Esophagus mucosa (tissue), 1 donor: ENCODE measurements around the gene PTPRD. TPM values are rescaled to one million over a fixed set of nuclear protein-coding genes. Genes with fewer than 3 reads are reported as not detected.
"Not testable (repeated sequence)": the region's sequence is repeated elsewhere in the genome, so short reads cannot be mapped to it uniquely, and the experiment has no call there.

Experiments used
- ATAC-seq: fragments of 200-7000 bp; cut with Tn5 transposase; one replicate; pipeline ENCODE4 v1.9.1; 2020
- total RNA-seq: library from RNA; stranded (reverse); gene quantifications from one replicate; pipeline ENCODE4 v1.2.4, GENCODE V29; 2023
- donor health status: DM: yes; HTN: yes; CAD: no.

The PTPRD gene
- total RNA-seq, 1 donor from 2014 or later: 8.7 TPM

DNA sequence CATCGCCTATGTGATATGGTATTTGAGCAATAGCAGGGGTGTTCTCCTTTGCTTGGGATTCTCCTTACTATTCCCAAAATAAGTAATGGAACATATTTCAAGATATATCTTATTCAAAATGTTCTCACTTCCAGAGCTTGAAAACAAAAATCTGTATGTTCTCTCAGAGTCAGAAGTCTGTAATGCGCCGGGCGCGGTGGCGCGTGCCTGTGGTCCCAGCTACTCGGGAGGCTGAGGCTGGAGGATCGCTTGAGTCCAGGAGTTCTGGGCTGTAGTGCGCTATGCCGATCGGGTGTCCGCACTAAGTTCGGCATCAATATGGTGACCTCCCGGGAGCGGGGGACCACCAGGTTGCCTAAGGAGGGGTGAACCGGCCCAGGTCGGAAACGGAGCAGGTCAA is 1170.9 kb downstream of the PTPRD start:
- ATAC-seq: not testable (repeated sequence)

DNA sequence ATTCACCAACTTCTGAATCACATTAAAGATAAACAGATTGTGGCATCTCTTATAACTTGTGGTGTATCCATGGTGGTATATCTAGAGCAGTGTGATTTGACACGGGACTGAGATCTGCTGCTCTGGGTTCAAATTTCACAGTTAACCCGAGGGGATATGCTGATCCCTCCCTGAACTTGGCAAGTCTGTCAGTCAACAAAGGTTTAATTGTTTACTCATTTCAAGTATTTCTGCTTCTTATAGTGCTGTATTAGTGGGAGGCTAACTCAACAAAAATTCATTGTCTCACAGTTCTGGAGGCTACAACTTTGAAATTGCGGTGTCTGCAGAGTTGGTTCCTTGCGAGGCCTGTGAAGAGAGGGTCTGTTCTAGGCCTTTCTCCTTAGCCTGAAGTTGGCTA is 1175.2 kb downstream of the PTPRD start:
- no peak for ATAC-seq

DNA sequence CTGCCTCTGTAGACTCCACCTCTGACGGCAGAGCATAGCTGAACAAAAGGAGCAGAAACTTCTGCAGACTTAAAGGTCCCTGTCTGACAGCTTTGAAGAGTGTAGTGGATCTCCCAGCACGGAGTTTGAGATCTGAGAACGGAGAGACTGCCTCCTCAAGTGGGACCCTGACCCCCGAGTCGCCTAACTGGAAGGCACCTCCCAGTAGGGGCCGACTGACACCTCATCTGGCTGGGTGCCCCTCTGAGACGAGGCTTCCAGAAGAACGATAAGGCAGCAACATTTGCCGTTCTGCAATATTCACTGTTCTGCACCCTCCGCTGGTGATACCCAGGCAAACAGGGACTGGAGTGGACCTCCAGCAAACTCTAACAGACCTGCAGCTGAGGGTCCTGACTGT is 1186.3 kb downstream of the PTPRD start:
- not testable (repeated sequence) for ATAC-seq

DNA sequence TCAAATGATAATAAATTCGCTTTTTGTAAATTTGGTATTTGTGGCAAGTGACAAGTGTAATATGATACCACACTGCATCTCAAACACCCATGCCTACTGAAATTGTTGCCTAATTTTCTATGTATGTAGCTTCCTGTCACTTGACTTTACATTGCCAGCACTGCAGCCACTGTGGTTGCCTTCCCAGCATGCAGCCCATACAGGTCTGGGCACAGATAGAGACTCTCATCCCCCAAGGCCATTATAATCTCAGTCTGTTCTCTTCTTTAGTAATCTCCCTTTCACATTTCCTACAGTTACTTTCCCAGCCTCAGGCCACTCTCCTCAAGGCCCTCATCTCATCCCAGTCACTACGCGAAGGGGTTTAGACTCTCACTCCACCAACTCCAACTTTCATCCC is 1200.6 kb downstream of the PTPRD start:
- ATAC-seq: no peak

DNA sequence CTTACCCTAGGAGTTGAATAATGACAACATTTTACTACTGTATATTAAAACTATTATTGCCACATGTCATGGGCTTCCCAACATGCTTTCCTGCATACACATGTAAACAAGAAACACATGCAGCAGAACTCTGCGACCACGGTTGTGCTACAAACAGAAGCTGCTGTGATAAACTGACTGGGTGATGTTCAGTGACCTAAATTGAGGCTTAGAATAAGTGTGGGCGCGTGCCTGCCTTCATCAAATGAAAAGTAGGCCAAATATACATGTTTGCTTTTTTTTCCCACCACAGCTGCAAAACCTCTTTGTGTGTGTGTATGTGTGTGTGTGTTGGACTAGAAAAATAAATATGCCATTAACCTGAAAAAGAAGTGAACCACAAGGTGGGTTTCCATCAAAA is 1202.1 kb downstream of the PTPRD start:
- no peak for ATAC-seq

DNA sequence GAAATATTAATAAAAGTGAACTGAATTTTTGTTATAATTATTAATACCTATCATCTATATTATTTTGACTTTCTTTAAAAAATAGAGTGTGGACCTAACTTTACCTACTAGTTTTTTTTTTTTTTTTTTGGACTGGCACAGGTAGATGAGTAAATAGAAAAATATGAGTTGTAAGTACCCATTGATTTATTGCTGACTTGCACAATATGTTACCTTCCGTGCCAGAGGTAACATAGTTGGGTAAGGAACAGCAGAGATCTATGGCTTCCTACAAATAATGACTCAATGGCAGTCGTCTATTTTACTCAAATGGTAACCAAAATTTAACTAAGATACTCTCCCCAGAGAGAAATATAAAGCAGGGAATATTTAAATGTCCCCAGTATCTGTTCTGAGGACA is 1212.8 kb downstream of the PTPRD start:
- ATAC-seq: no peak

DNA sequence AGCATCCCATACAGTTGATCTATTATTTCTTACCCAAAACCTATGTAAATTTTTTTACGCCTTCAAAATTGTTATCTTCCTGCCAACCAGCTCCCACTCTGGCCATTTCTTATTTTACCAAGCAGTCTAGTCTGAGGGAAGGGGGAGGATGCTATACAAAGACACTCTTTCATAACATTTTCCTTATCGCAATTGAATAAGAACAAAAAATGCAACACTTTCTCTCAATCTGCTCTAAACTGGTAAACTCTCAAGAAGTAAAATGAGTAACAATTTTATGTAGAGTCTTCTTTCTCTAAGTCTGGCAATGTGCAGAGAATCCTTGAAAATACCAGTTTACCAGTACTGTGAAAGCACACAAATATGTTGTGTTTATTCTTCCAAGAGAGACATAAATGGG is 1216.3 kb downstream of the PTPRD start:
- no peak for ATAC-seq

DNA sequence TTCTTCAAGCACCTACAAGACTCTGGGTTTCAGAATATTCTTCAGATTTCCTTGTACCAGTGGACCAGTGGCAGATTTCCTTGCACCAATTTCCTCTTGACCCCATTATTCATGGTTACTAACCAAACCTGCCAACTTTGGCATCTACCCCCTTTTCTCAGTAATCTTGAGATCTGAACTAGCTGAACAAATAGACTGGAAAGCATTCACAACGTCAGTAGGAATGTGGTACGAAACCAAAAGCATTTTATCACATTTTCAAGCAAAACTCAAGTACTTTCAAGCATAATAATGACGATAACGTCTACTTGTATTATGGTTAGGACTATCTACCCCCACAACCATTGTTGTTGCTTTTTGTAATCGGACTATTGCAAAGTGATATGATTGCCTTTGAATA is 1217.3 kb downstream of the PTPRD start:
- ATAC-seq: no peak

DNA sequence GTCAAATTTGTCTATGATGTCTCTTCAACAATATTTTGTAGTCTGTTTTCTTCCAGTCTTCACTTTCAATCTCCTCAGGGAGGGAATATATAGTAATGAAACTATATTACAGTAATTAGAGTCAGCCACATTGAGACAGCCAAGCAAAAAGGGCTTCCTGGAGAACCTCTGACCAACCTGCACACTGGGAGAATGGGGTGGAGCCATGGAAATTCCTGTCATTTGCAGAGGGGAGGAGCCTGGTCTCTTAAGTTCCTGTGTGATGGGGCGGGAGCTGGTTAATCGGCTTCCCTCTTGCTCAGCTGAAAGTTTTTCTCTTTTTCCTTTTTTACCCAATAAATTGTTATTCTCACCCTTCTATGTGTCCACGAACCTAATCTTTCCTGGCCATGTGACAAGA is 1220.0 kb downstream of the PTPRD start:
- ATAC-seq: no peak

DNA sequence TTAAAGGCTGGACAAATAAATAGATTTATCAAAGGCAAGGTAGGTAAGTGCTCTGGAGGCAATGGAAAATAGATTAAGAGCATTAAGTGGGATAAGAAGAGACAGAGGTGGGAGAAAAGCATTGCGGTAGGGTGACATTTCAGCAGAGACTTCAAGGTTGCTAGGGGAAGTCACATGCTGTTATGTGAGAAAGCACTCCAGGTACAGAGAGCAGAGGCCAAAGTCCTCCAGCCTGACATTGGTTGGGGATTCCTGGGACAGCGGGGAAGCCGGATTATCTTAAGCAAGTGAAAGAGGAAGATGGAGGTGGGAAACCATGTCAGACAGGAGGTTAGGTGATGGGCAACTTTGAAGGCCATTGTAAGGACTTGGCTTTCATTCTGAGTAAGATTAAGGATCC is 1222.9 kb downstream of the PTPRD start:
- ATAC-seq: no peak

DNA sequence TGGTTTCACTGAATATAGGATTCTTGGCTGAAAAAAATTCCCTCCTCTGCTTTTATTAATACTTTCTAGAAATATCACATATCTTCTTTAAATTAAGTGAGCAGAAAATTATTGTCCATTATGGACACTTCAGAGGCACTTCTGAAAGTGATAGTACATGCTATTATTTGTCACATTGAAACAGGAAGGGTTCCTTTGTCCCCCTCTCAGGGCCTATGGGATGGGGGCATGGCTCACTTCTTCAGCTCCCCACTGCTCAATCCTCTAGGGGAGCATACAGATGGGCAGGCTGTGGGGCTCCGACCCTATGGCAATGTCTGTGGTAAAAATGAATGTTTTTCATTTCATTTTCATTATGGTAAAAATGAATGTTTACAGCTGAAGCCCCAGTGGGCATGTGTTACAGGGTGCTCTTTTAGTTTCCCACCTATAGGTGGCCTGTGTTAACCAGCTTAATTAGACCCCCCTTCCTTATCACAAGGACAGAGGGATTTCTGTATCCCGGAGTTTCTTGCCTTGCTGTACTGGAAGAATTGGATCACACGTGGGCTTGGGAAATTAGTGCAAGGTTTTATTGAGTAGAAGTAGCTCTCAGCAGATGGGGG is 1225.2 kb downstream of the PTPRD start:
- no peak for ATAC-seq

DNA sequence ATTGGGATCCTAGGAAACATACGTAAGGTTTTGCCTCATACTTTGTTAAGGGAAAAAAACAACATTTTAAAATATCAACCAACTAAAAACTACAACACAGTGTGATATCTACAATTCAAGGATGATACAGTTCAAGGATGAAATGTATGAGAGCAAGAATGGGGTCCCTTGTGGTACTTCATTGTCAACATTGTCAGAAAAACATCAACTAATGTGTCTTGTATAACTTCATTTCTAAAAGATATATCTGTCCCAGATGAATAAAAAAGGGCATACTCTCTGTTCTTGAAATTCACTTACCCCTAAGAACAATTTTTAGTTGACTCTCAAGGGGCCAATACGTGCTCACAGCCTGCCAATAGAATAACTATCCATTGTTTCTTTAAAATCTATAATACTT is 1250.5 kb downstream of the PTPRD start:
- ATAC-seq: no peak

DNA sequence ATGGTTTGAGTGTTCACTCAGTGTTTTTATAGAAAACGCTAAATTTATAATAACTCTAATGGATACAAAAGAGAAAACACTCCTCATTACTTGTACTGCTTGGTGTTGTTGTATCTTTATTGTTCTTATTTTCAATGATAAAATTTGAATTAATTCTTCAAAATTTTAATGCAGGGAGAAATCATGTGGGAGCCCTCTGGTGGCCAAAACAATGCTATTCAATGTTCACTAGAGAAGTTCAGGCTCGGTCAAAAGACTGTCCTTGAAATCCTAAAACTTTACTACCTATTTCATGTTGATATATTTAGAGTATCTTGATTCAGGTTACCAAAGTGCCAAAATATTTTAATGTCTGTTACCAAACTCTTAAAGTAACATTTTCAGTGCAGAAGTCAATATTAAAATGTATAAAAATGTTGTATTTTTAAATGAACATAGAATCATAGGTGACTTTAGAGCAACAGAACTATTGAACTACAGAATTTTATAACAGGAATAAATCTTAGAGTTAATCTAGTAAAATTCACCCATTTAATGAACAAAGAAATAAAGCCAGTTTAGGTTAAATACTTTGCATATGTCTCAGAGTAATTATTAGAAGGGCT is 1259.8 kb downstream of the PTPRD start:
- ATAC-seq: no peak

DNA sequence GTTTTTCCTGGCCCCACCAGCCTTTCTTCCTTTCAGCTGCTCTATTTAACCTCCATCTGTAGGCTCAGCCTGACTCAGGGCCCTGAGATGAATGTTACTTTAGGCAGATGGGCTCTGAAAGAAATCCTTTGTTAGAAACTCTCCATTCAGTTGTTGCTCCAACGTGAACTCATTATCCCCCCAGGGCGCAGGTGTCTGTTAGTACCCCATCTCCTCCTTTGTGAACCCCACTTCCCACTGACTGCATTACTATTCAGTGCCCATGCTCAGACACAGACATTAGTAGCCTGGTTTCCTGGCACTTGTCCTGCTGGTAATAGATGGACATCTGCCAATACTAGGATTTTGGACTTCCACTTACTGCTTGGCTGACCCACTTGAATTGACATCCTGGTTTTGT is 1271.6 kb downstream of the PTPRD start:
- ATAC-seq: no peak

DNA sequence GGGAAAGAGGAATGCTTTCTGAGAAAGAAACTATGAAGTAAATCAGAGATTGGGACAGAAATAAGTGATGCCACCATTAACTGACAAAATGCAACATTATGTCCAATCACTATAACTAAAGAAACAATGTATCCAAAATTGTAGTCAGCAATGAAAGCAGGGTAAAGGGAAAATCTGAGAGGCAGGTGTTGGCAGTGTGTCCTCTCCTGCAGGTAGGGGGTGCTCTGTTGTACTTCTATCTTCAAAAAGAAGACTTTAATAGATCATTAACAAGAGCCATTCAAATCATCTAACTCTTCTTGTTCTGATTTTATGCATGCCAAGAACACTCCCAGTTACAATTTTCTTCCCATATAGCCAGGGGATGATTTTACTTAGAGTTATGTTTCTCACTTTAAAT is 1275.7 kb downstream of the PTPRD start:
- ATAC-seq: no peak

DNA sequence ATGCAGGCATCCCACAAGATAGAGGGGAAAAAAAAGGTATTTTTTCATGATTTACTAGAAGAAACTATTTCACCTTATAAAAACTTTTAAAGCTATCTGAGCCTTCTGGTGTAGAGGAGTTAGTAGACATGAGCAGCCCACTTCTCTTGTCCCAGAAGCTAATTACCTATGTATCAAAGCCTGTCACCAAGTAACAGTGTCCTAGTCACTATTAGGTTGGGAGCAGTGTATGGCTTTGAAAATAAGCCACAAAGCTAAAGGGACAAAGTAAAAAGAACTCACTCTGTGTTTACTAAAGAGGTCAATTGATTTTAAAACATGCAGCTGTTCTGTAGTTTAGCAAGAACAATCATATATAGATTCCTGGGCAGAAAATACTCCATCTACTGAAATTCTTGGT is 1286.1 kb downstream of the PTPRD start:
- ATAC-seq: no peak

DNA sequence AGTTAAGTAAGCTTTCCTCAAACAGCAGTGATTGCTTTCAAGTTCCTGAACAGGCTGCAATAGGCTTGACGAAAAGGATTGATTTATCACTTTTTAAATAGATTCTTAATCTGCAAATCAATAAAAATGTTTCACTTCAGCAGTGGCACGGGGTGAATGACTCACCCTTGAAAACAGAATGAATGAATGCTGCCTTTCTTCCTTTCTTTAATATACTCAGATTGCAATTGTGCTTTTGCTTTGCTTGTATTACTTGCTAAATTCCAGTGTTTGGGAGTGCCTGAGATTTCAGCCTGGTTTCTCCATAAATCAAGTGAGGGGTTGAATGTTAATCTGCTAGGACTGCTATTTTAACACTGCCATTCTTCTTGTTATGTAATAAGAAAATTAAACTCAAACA is 1293.8 kb downstream of the PTPRD start:
- ATAC-seq: no peak

DNA sequence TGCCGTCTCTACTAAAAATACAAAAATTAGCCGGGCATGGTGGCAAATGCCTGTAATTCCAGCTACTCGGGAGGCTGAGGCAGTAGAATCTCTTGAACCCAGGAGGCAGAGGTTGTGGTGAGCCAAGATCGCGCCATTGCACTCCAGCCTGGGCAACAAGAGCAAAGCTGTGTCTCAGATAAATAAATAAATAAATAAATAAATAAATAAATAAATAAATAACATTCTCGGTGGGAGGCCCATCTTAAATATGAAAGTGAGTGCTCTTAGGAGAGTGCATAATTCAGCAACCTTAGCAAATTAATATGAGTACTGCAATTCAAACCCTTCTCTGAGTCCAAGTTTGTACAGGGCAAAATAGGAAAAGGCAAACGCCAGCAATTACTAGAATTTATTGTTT is 1302.1 kb downstream of the PTPRD start:
- ATAC-seq: not testable (repeated sequence)

DNA sequence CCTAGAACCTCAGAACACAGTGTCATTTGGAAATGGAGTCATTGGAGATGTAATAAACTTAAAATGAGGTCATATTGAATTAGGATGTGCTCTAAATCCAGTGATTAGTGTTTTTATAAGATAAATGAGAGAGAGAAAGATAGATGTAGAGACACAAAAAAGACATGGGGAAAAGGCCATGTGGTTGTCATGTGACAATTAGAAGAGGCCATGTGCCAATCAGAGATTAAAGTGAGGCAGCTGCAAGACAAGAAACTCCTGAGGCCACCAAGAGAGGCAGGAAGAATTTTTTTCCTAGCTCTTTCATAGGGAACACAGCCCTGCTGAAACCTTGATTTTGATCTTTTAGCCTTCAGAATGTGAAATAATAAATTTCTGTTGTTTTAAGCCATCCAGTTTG is 1307.2 kb downstream of the PTPRD start:
- ATAC-seq: no peak

DNA sequence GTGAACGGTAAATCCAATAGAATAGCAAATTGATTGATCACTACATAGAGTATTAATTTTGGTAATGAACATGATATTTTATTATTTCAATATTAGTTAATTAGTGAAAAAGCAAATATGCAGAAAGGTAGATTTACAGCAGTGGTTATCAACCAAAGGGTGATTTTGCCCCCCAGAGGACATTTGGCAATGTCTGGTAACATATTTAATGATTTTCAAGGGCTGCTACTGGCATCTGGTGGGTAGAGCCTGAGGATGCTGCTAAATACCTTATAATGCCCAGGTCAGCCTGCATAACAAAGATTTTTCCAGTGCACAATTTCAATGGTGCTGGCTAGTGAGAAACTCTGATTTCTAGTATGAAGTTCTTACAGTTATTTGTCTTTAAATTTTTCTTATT is 1313.7 kb downstream of the PTPRD start:
- ATAC-seq: no peak

DNA sequence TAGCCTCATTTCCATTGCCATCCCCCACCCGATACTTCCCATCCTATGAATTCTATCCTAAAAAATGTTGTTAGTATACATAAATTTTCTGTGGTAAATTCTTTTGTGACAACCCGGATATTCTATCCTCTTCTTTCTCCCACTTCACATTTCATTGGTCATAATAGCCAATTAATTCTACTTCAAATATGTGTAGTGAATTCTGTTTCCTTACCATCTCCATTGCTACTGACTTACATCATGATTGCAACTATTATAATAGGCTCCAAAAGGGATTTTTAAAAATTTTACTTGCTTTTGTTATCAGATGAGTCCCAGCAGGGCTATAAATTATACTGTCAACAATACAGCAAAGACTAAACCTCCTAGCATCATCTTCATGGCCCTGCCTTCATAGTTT is 1326.8 kb downstream of the PTPRD start:
- ATAC-seq: no peak

DNA sequence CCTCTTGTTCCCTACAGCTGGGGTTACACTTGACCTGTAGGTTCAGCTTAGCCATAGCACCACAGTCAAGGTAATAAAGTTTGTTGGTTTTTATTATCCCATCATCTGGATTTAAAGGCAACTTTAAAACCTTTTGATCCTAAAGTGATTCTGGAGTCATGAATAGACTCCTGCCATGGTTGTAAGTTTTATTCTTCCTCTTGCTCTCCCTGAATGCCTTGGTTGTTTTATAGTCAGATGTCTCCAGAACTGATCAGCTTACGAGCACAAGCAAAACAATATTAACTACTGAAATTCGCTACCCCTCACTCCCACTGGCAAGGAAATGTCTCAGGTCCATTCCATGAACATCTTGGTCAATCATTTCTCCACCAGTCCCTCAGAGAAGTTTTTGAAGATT is 1328.6 kb downstream of the PTPRD start:
- no peak for ATAC-seq

DNA sequence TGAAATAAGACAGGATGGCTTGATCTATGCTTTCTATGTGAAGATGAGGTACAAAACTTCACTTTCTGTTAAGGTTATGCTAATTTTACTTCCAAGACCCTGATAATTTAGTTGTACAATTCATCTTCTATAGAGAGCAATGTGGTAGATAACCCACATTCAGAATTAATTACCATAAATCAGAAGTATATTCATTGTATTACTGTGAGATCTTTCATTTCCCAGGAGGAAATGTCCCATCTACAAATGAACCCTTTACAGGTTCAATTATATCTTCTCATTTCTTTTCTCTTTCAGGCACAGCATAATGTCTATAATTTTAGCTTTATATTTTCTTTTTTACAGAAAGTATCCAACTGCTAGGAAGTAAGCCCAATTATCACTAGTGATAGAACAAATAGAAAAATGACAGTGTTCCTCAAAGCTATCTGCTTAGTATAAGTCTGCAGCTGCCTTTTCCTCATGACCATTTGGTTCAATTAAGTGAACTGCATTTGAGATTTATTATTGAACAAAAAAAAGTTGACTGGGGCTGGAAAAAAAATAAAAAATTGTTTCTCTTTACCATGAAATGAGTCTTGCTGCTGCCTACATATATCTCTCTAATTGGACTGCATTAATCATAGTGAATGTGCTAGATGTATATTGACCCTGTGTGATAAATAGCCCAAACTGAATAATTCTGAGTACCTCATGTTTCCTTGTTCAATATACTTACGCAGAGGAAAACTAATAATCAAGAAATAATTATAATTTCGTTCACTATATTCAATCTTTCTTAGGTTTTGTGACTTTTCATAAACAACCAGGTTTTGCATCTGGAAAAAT is 1329.4 kb downstream of the PTPRD start:
- ATAC-seq: no peak

DNA sequence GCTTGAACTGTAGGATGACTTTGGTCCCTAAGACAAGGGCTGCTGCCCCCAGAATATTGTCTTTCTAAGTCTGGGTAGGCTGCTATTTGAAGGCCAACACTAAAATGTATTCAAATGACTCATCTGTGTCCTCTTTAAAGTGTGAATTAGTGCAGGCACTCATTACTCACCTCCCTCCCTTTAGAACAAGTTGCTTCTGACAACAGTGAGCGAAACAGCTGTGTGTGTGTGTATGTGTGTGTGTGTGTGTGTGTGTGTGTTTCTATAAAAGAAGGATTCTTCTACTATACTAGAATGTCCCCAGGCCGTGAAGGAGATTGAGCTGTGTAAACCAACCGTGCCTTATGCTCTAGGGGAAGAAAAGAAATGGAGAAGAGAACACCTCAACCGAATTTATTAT is 1337.2 kb downstream of the PTPRD start:
- ATAC-seq: no peak
